Keratinocyte (primary cell): Measurements from ENCODE around the gene EIF2S2. TPM values are rescaled to one million over a fixed set of nuclear protein-coding genes. Genes with fewer than 3 reads are reported as not detected.
A peak's percentile ranks its signal among the peaks of the same experiment; 100 is the strongest.

Experiments used
- DNase-seq: peaks from one replicate; pipeline ENCODE4 v3.0.0-alpha.2; 2011; ENCODE audit warnings: low read depth, missing footprints, low spot score
- FAIRE-seq: peaks from 2 replicates; lab custom pipeline; 2011; peaks lifted over from hg19 to GRCh38; lab: Jason Lieb, UNC
- H2AFZ ChIP-seq: 2 replicates; pipeline ENCODE4 v1.6.0; 2012; ENCODE audit warnings: low read length, control low read depth, inconsistent platforms; ENCODE audit not compliant: control insufficient read depth
- H3K27ac ChIP-seq: 2 replicates; pipeline ENCODE4 v1.5.1; 2011; ENCODE audit warnings: low read length; ENCODE audit not compliant: control insufficient read depth, insufficient read depth
- H3K27me3 ChIP-seq: 3 replicates; pipeline ENCODE4 v1.6.0; 2011; ENCODE audit warnings: low read length; ENCODE audit not compliant: control insufficient read depth, insufficient read depth; ENCODE audit errors: extremely low read depth
- H3K36me3 ChIP-seq, 2 experiments: 2 replicates in 1 of 2; 3 replicates in 1 of 2; pipeline ENCODE4 v1.5.1; 2011; ENCODE audit warnings: low read length in 2 of 2, mild to moderate bottlenecking in 1 of 2; ENCODE audit not compliant: control insufficient read depth in 2 of 2, insufficient read depth in 2 of 2; ENCODE audit errors: extremely low read depth in 1 of 2
- H3K4me1 ChIP-seq: 3 replicates; pipeline ENCODE4 v1.5.1; 2011; ENCODE audit warnings: low read length; ENCODE audit not compliant: control insufficient read depth, insufficient read depth; ENCODE audit errors: extremely low read depth
- H3K4me2 ChIP-seq: 3 replicates; pipeline ENCODE4 v1.6.0; 2011; ENCODE audit warnings: low read depth, low read length; ENCODE audit not compliant: control insufficient read depth, insufficient read depth; ENCODE audit errors: extremely low read depth
- H3K4me3 ChIP-seq, 3 experiments: fragments of 200-600 bp in 1 of 3; sonication (generic) in 1 of 3; 2 replicates in 2 of 3; 3 replicates in 1 of 3; pipeline ENCODE4 v1.5.1; 2011 to 2016; ENCODE audit warnings: low read length in 3 of 3, mild to moderate bottlenecking in 3 of 3, control low read depth in 2 of 3, inconsistent platforms in 1 of 3, low read depth in 1 of 3, mixed read lengths in 1 of 3, mixed run types in 1 of 3, moderate library complexity in 1 of 3; ENCODE audit not compliant: control insufficient read depth in 2 of 3, insufficient read depth in 2 of 3; ENCODE audit errors: extremely low read depth in 1 of 3
- H3K79me2 ChIP-seq: 2 replicates; pipeline ENCODE4 v1.6.0; 2012; ENCODE audit warnings: low read length; ENCODE audit not compliant: control insufficient read depth, insufficient read depth
- H3K9ac ChIP-seq: 3 replicates; pipeline ENCODE4 v1.6.0; 2011; ENCODE audit warnings: low read length; ENCODE audit not compliant: control insufficient read depth, insufficient read depth; ENCODE audit errors: extremely low read depth
- H3K9me1 ChIP-seq: 3 replicates; pipeline ENCODE4 v1.6.0; 2011; ENCODE audit warnings: low read length; ENCODE audit not compliant: control insufficient read depth, insufficient read depth; ENCODE audit errors: extremely low read depth
- H3K9me3 ChIP-seq: 2 replicates; pipeline ENCODE4 v1.5.1; 2012; ENCODE audit warnings: low read depth, low read length; ENCODE audit not compliant: control insufficient read depth
- H4K20me1 ChIP-seq: 3 replicates; pipeline ENCODE4 v1.6.0; 2011; ENCODE audit warnings: low read length; ENCODE audit not compliant: control insufficient read depth, insufficient read depth; ENCODE audit errors: extremely low read depth
- CTCF ChIP-seq, 3 experiments: IDR thresholded peaks in 1 of 3; conservative IDR thresholded peaks in 1 of 3; optimal IDR thresholded peaks in 1 of 3; 2 replicates in 2 of 3; 3 replicates in 1 of 3; pipeline versions ENCODE3 to v1.5.1; 2011; ENCODE audit warnings: low read length in 3 of 3, mild to moderate bottlenecking in 3 of 3, moderate library complexity in 2 of 3, control low read depth in 1 of 3, inconsistent platforms in 1 of 3; ENCODE audit not compliant: insufficient read depth in 2 of 3; ENCODE audit errors: extremely low read depth in 1 of 3
- EZH2 ChIP-seq: IDR thresholded peaks from one replicate; pipeline ENCODE4 v1.6.1; 2012; ENCODE audit warnings: inconsistent platforms, mild to moderate bottlenecking, low read length, moderate library complexity
- dilution Hi-C: fragments of 300-500 bp; cut with MboI; formaldehyde crosslinking; loops from one replicate; pipeline ENCODE4 v1.7.0; 2020; ENCODE audit warnings: low sequenced_read_pairs; ENCODE audit not compliant: extremely low pct_ligation_motif_present
- polyA plus RNA-seq, 5 experiments: library from polyadenylated mRNA; depleted of rRNA in 3 of 5; stranded (reverse) in 3 of 5; stranded (forward) in 1 of 5; unstranded in 1 of 5; fragments of >200 nt; gene quantifications; 1 replicate in 1 of 5; 2 replicates in 3 of 5; 3 replicates in 1 of 5; pipeline versions ENCODE4 v1.2.1 to v1.2.3, GENCODE V29; 2011 to 2012; ENCODE audit warnings: missing spikeins in 2 of 5, low read depth in 1 of 5, low replicate concordance in 1 of 5

EIF2S2 gene
- polyA plus RNA-seq, 1 donor (not counting 4 experiments of a cell fraction or from before 2014, with no cell fraction given), result 131 TPM

- peaks cover 74% of the 10 kb centered on the region for H3K4me1 ChIP-seq
- dilution Hi-C loops, result loop anchor here (25.0 kb wide), 1 partner anchor 129 kb away; no protein-coding TSS in a partner anchor
- peak; percentile 77 for FAIRE-seq
These were observed 45.5 kb downstream of the EIF2S2 start for GRCh38 chr20:34066476-34067090.

GRCh38 chr20:34065260-34065659 lies 46.8 kb downstream of the EIF2S2 start:
- Histone ChIP-seq H3K9ac (no peak overlapping the region), H3K9me1 (no peaks in the 10 kb centered on the region), H3K4me1 (peaks cover 81% of the 10 kb centered on the region), H3K27me3 (no peaks in the 10 kb centered on the region), H2AFZ (no peak overlapping the region), H4K20me1 (peaks cover 3% of the 10 kb centered on the region), H3K27ac (no peak overlapping the region), H3K4me3 (no peak overlapping the region), H3K4me2 (peak overlapping the region; percentile 8), H3K79me2 (peaks cover 40% of the 10 kb centered on the region), H3K36me3 (no peaks in the 10 kb centered on the region), H3K9me3 (no peaks in the 10 kb centered on the region)
- FAIRE-seq (peak; percentile 73), DNase-seq (no peak)
- TF ChIP-seq CTCF (optimal IDR thresholded peaks at IDR 0.05 in 1 of 3, IDR thresholded peaks at IDR 0.05 in 1 of 3, conservative IDR thresholded peaks at IDR 0.05 in 1 of 3; ENCODE audit: extremely low read depth in 1 of 3, insufficient read depth in 2 of 3, low read length in 3 of 3) (no peak), EZH2 (no peak)
- dilution Hi-C loops, result loop anchor here (25.0 kb wide), 1 partner anchor 128 kb away; no protein-coding TSS in a partner anchor

More at GRCh38 chr20:34066476-34067090, 45.5 kb downstream of the EIF2S2 start:
- TF ChIP-seq EZH2 (no peak), CTCF (optimal IDR thresholded peaks at IDR 0.05 in 1 of 3, IDR thresholded peaks at IDR 0.05 in 1 of 3, conservative IDR thresholded peaks at IDR 0.05 in 1 of 3; ENCODE audit: extremely low read depth in 1 of 3, insufficient read depth in 2 of 3, low read length in 3 of 3) (no peak)
- no peak overlapping the region for H2AFZ ChIP-seq
- no peak overlapping the region for H3K9ac ChIP-seq
- H3K79me2 ChIP-seq, result peaks cover 42% of the 10 kb centered on the region
- peak overlapping the region; percentile 47 for H3K4me2 ChIP-seq
- H3K9me1 ChIP-seq, result no peaks in the 10 kb centered on the region
- no peak overlapping the region for H3K27ac ChIP-seq
- peaks cover 0 to under 1% of the 10 kb centered on the region in 2 experiments for H3K36me3 ChIP-seq
- peak overlapping the region in 1 of 3 experiments; percentile 26 for H3K4me3 ChIP-seq
- no peaks in the 10 kb centered on the region for H3K9me3 ChIP-seq
- no peaks in the 10 kb centered on the region for H3K27me3 ChIP-seq
- DNase-seq, result no peak
- H4K20me1 ChIP-seq, result peaks cover 3% of the 10 kb centered on the region
